Body of pancreas (tissue), 4 donors: ENCODE data around the gene IL4I1. TPM values are rescaled to one million over a fixed set of nuclear protein-coding genes. Genes with fewer than 3 reads are reported as not detected.

ENCODE experiments used
- ATAC-seq: fragments of 150-250 bp; one replicate; pipeline ENCODE4 v1.9.1; 2016
- DNase-seq, 4 donors: peaks; one replicate each; pipeline ENCODE4 v3.0.0-alpha.2; 2019
- H3K27ac ChIP-seq, 4 donors: fragments of 200-600 bp; sonication (generic); 1 replicate in 3 of 4; 2 replicates in 1 of 4; pipeline versions ENCODE4 v1.5.1 to v1.6.1; 2016 to 2019; ENCODE audit warnings: mild to moderate bottlenecking in 1 of 4, mixed read lengths in 1 of 4, moderate library complexity in 1 of 4
- H3K27me3 ChIP-seq, 2 donors: fragments of 200-600 bp; sonication (generic); one replicate each; pipeline ENCODE4 v1.6.0; 2016; ENCODE audit warnings: mild to moderate bottlenecking in 1 of 2
- H3K36me3 ChIP-seq, 2 donors: fragments of 200-600 bp; sonication (generic); replicated peaks in 1 of 2; 2 replicates each; pipeline ENCODE4 v1.5.1; 2016; ENCODE audit warnings: low read depth in 2 of 2; ENCODE audit not compliant: insufficient read depth in 1 of 2
- H3K4me1 ChIP-seq: fragments of 200-600 bp; sonication (generic); one replicate; pipeline ENCODE4 v1.6.0; 2016
- H3K4me3 ChIP-seq, 2 donors: fragments of 200-600 bp; sonication (generic); 1 replicate in 1 of 2; 2 replicates in 1 of 2; pipeline ENCODE4 v1.5.1; 2016 to 2019
- H3K9me3 ChIP-seq, 3 donors: fragments of 200-600 bp; sonication (generic); 1 replicate in 2 of 3; 2 replicates in 1 of 3; pipeline ENCODE4 v1.5.1; 2016
- POLR2A ChIP-seq, 3 donors: fragments of 450-650 bp; IDR thresholded peaks; one replicate each; pipeline ENCODE4 v1.6.1; 2016; ENCODE audit warnings: antibody characterized with exemption in 3 of 3, mild to moderate bottlenecking in 2 of 3
- WGBS, 2 donors: methylation state at CpG; one replicate each; pipeline ENCODE4 v1.1.5; 2017; 5-methylcytosine and 5-hydroxymethylcytosine counted together
- intact Hi-C: fragments of 100-400 bp; cut with DNase I; formaldehyde crosslinking; loops from one replicate; pipeline ENCODE4 v1.15.1; 2023
- total RNA-seq, 2 donors: library from RNA; depleted of rRNA; stranded (reverse); fragments of >200 nt; gene quantifications; one replicate each; pipeline ENCODE4 v1.1.0, GENCODE V29; 2016
- TF ChIP-seq, protein P1 (sequence below), 7 experiments: fragments of 450-650 bp in 4 of 7; fragments of 200-600 bp in 3 of 7; sonication (generic) in 3 of 7; IDR thresholded peaks; one replicate each; pipeline ENCODE4 v1.5.1; 2016 to 2019; ENCODE audit warnings: antibody characterized with exemption in 7 of 7

The IL4I1 gene
- total RNA-seq, 2 donors from 2014 or later = 0.52 TPM; not detected in 1

DNA sequence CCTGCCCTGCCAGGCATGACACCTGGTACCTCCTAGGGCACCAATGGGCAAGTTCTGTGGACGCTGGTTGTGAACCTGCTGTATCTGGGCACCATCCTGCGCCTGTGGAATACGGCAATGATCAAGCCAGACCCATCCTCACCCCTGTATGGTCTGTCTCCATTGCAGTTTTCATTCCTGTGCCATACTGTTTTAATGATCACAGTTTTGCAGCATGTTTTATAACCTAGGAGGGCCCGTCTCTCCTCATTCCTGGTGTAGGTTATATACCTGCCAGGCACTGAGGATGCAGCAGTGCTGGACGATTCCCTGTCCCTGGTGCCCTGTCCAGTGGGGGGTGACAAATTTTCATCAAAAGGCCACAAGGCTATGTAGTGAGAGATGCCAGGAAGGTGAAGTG, 13.6 kb downstream of the IL4I1 start:
- peaks cover 8% of the 10 kb centered on the region for H3K4me1 ChIP-seq
- no peaks in the 10 kb centered on the region for H3K9me3 ChIP-seq
- no peak for TF ChIP-seq POLR2A (IDR thresholded peaks at IDR 0.05)
- TF ChIP-seq, protein P1, sequence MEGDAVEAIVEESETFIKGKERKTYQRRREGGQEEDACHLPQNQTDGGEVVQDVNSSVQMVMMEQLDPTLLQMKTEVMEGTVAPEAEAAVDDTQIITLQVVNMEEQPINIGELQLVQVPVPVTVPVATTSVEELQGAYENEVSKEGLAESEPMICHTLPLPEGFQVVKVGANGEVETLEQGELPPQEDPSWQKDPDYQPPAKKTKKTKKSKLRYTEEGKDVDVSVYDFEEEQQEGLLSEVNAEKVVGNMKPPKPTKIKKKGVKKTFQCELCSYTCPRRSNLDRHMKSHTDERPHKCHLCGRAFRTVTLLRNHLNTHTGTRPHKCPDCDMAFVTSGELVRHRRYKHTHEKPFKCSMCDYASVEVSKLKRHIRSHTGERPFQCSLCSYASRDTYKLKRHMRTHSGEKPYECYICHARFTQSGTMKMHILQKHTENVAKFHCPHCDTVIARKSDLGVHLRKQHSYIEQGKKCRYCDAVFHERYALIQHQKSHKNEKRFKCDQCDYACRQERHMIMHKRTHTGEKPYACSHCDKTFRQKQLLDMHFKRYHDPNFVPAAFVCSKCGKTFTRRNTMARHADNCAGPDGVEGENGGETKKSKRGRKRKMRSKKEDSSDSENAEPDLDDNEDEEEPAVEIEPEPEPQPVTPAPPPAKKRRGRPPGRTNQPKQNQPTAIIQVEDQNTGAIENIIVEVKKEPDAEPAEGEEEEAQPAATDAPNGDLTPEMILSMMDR (IDR thresholded peaks at IDR 0.05) = no peak
- intact Hi-C loops = no loop called here
- H3K36me3 ChIP-seq = peaks cover 36 to 42% of the 10 kb centered on the region in 2 donors
- H3K4me3 ChIP-seq = no peak overlapping the region
- ATAC-seq (no peak), DNase-seq (no peak)
- H3K27ac ChIP-seq = no peak overlapping the region
- 93 to 95% methylated on average over 5 of the region's 5 CpGs for WGBS, 2 donors
- H3K27me3 ChIP-seq = no peaks in the 10 kb centered on the region

DNA sequence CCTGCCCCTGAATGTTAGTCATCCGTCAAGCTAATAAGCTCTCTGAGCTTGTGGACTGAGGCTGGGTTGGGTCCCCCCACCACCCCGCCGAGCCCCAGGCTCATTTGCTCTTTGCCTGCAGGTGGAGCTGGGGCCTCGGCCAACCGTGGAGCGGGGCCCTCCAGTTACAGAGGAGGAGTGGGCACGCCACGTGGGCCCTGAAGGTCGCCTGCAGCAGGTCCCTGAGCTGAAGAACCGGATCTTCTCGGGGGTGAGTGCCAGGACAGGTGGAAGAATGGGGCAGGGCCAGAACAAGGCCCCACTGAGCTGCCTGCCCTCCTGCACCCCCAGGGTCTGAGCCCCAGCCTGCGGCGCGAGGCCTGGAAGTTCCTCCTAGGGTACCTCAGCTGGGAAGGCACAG, 14.0 kb downstream of the IL4I1 start:
- Histone ChIP-seq H3K27me3 (no peaks in the 10 kb centered on the region), H3K4me3 (no peak overlapping the region), H3K27ac (no peak overlapping the region), H3K36me3 (peaks cover 36 to 42% of the 10 kb centered on the region in 2 donors), H3K9me3 (no peaks in the 10 kb centered on the region), H3K4me1 (peaks cover 10% of the 10 kb centered on the region)
- WGBS, 2 donors = 95% methylated on average over 12 of the region's 14 CpGs; no CpG with 5 or more reads in 1 of the 2 donors
- TF ChIP-seq, protein P1 (IDR thresholded peaks at IDR 0.05) = no peak
- TF ChIP-seq POLR2A (IDR thresholded peaks at IDR 0.05) = no peak
- DNase-seq (no peak), ATAC-seq (no peak)
- intact Hi-C loops = no loop called here

DNA sequence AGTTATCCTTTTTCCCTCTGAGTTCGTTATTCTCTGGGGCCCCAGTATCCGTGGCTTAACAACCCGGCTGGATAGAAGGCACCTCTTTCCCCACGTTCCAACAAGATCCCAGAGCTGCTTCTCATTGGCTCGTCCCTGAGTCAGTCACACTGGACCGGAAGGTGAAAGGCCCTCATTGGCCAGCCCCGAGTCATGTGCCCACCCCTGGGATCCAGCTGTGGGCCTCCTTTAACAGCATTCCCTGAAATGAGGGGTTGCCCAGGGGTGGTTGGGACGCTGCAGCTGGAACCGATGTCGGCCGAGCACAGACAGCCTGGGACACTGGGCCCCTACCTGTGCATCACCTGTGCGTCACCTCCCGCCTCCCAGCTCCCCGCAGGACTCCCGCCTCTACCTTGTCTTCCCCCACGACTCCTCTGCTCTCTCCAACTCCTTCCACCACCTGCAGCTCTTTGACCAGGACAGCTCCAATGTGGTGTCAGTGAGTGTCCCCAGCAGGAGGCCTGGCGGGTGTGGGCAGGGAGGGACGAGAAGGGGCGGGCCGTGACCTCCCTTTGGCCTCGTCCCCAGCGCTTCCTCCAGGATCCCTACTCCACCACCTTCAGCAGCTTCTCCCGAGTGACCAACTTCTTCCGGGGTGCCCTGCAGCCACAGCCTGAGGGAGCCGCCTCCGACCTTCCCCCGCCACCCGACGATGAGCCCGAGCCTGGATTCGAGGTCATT, 14.9 kb downstream of the IL4I1 start:
- Histone ChIP-seq H3K4me1 (peaks cover 10% of the 10 kb centered on the region), H3K4me3 (no peak overlapping the region), H3K9me3 (no peaks in the 10 kb centered on the region), H3K27ac (no peak overlapping the region), H3K36me3 (peaks cover 36 to 42% of the 10 kb centered on the region in 2 donors), H3K27me3 (no peaks in the 10 kb centered on the region)
- WGBS, 2 donors = 91 to 92% methylated on average over 25 to 31 of the region's 31 CpGs
- no peak for TF ChIP-seq POLR2A (IDR thresholded peaks at IDR 0.05)
- TF ChIP-seq, protein P1 (IDR thresholded peaks at IDR 0.05) = no peak
- peak in 1 of 4 donors; percentile 11 for DNase-seq
- intact Hi-C loops = no loop called here
- ATAC-seq = no peak

DNA sequence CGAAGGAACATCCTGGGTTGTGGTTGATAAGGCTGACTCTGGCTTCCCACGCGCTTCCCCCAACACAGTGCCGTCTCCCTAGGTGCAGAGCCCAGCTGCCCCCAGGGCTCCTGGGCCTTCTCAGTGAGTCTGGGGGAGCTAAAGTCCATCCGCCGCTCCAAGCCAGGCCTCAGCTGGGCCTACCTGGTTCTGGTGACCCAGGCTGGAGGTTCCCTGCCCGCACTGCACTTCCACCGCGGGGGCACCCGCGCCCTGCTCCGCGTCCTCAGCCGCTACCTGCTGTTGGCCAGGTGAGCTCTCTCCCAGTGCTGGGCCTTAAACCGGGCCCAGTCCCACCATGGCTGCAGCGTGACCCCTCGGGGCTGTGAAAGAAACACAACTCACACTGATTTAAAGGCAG, 15.5 kb downstream of the IL4I1 start:
- Histone ChIP-seq H3K4me3 (no peak overlapping the region), H3K27me3 (no peaks in the 10 kb centered on the region), H3K4me1 (peaks cover 10% of the 10 kb centered on the region), H3K36me3 (peaks cover 36 to 42% of the 10 kb centered on the region in 2 donors), H3K27ac (no peak overlapping the region), H3K9me3 (no peaks in the 10 kb centered on the region)
- 95 to 96% methylated on average over 5 to 17 of the region's 17 CpGs for WGBS, 2 donors
- DNase-seq (peak in 1 of 4 donors; percentile 8), ATAC-seq (no peak)
- TF ChIP-seq, protein P1 (IDR thresholded peaks at IDR 0.05) = no peak
- intact Hi-C loops = no loop called here
